IPS-18c (cell line): ENCODE results near the gene EFCAB9.
"Not testable (repeated sequence)": the region's sequence is repeated elsewhere in the genome, so short reads cannot be mapped to it uniquely, and the experiment has no call there.

Source experiments
- H3K4me3 ChIP-seq: 2 replicates; pipeline ENCODE4 v1.7.0; 2013; ENCODE audit warnings: low read depth, mild to moderate bottlenecking, low read length, moderate library complexity; ENCODE audit not compliant: insufficient read depth
- H3K9me3 ChIP-seq: one replicate; pipeline ENCODE4 v1.6.1; 2013; ENCODE audit warnings: mild to moderate bottlenecking, low read length, moderate library complexity; ENCODE audit not compliant: control insufficient read depth, insufficient read depth

The EFCAB9 gene

DNA sequence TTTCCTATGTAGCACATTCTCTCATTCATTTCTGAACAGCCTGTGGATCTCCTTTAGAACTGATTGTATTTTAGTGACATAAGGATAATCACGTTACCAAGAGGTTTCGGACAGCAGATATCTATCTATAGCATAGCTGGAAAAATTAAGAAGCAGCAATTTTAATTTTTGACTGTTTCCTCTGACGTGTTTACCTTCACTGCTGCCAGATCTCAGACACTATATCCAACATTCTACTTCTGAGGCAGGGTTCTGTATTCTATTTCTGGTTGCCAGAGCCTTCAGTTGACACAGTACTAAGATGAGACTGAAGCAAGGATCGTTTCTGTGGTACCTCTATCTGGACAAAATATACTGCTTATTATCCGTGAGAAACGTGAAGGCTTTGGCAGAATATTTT is at the start of gene EFCAB9:
Gene EFCAB9 (plus strand): TSS at position 301 of the 400 bp plus-strand sequence. CDS start 1 bp downstream, at position 302.
- Histone ChIP-seq H3K9me3 (no peaks in the 10 kb centered on the region), H3K4me3 (no peak within 1 kb of the TSS)

DNA sequence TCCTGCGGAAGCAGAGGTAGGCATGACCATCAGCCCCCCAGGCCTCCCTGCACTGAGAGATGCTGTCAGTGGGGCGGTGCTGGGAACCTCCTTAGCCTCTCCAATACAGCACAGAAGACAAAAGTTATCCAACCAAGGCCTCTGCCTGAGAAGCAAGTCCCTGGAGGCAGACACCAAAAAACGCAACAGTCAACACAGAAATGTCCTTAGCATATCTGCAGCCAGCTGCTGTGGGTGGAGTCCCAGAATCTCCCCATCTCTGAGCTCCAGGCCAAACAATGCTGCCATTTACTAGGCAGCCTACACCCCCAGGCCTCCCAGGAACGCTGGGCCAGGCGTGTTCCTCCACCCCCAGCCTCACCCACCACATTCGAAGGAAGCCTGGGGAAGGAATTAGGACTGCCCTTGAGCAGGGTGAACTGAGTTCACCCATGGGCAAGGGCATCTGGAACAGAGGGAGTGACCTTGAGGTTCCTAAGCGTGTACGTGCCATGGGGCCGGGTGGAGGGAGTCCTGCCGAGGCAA is 49.6 kb upstream of the EFCAB9 start:
- H3K9me3 ChIP-seq, result no peaks in the 10 kb centered on the region
- no peak overlapping the region for H3K4me3 ChIP-seq

DNA sequence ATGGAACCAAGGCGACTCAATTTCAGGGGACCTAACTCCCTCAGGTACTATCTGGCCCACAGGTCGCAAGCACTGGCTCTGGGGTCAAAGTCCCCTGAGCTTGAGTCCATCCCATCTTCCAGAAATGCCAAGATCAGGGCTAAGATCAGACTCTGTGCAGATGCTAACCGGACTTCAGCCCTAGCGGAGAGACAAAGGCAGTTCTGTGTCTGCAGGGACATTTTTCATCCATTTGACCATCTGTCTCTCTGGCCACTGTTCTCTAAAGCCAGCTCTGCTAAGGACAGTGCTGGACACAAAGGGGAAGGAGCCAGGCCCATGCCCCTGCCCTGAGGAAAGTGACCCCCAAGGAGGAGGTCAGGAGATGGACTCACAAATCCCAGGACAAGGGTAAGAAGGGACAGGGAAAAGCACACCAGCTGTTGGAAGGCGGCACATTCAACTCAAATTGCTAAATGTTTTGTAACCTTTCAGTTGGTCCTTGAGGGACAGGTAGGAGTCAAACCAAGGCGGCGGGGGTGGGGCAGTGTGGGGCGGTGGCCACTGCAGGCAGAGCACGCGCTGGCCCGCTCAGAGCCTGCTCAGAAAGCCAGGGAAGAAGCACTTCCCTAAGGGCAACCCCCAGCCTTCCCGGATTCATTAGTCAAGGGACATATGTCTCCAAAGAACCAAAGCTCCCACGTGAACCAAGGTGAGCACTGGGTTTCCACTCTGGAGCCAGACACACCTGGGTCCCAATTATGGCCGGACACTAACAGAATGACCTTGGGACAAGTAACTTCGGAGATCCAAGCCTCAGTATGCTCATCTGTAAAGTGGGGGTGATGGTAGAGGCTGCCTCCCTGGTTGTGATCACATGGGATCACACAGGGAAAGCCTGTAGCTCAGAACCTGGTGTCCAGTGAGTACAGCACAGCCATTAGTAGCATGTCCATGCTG is 48.8 kb upstream of the EFCAB9 start:
- H3K4me3 ChIP-seq, result no peak overlapping the region
- no peaks in the 10 kb centered on the region for H3K9me3 ChIP-seq

DNA sequence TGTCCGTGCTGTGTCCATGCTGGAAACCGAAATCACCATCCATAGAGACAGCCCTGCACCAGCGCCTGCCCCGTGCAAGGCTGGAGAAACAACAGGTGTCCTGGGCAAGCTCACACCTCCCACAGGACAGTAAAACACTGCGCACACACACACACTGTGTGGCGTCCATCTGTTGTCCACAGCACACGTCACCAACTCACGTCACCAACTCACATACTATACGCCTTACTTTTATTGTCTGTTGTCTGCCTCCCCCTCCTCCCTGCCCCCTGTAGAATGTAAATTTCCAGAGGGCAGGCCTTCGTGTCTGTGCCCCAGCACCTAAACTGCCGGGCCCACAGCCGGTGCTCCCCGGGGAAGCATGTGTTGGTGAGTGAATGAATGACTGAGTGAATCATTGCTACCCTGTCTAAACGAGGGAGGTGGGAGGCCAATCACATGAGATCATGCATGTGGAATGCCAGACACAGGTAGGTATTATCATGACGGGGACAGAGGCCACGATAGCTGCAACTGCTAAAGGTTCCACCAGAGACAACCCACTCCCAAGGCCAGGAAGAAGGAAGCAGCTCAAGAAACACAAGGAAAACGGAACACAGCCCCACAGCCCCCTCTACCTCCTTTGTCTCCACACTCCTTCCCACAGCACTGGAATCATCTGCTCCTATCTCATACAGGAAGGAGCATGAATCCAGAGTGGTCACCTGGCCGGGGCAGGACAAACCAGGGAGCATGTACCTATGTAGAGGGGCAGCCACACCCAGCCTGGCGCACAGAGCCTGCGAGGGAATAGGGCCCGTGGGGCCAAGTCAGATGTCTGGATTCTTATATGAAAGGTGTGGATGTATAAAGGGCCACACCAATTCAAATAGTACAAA is 47.9 kb upstream of the EFCAB9 start:
- H3K9me3 ChIP-seq, result no peaks in the 10 kb centered on the region
- no peak overlapping the region for H3K4me3 ChIP-seq

DNA sequence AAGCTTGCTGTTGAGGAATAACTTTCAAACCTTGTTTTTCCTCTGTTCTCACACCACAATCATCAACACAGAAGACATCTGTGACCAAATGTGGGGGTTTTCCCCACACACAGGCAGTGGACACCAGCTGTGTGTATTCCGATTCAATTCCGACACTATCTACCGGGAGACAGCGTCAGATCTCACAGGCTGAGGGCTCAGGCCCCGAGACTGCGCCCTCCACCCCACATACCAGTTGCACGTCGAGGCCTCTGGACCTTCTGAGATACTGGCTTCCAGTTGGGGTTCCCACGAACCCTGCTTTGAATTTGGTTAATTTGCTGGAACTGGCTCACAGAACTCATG is 47.3 kb upstream of the EFCAB9 start:
- Histone ChIP-seq H3K9me3 (no peaks in the 10 kb centered on the region), H3K4me3 (no peak overlapping the region)

DNA sequence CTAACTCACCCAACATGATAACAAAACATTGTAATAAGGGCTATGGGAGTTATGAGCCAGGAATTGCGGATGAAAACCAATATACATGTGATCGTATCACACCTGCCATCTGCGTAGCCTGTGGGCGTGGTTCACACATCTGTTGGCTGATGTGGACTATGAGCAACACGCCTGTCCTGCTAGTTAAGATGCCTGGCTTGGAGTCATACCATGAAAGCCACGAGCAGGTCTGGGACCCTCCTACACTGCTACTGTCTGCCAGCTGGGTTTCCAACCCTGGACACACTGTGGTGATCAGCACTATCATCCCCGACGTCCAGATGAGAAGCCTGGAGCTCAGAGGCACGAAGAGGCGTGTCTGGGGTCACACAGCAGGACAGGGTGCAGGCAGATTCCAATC is 46.1 kb upstream of the EFCAB9 start:
- H3K9me3 ChIP-seq, result no peaks in the 10 kb centered on the region
- no peak overlapping the region for H3K4me3 ChIP-seq

DNA sequence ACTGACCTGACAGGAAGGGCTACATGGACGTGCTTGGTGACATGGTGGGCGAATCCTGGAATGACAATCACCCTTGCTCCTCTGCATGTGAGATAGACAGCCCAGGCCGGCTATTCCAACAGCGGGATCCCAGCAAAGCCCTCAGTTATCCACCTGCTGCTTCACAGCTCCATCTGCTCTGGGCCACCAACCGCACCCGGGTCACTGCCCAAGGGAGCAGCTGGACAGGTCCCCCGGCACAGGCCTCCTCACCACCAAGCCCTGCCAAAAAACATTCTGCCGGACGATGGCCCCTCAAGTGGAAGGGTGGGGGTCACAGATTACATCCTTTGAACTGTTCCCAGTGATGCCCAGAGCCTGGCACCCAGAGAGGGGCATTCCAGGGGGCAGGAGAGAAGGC is 45.6 kb upstream of the EFCAB9 start:
- Histone ChIP-seq H3K4me3 (no peak overlapping the region), H3K9me3 (no peaks in the 10 kb centered on the region)

DNA sequence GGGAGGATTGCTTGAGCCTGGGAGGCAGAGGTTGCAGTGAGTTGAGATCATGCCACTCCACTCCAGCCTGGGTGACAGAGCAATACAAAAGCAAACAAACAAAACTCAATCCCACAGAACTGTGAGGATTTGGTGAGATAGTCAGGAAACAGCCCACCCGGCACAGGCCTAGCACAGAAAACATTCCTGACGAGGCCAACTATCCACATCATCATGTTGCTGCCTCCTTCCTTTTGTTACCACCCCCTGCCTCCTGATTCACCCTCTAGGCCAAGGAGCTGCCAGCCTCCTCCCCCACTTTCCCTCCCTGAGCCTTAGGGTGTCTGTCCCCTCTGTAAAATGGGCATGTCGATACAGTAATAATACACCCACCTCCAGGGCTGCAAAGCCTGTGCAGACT is 44.9 kb upstream of the EFCAB9 start:
- Histone ChIP-seq H3K9me3 (no peaks in the 10 kb centered on the region), H3K4me3 (no peak overlapping the region)

DNA sequence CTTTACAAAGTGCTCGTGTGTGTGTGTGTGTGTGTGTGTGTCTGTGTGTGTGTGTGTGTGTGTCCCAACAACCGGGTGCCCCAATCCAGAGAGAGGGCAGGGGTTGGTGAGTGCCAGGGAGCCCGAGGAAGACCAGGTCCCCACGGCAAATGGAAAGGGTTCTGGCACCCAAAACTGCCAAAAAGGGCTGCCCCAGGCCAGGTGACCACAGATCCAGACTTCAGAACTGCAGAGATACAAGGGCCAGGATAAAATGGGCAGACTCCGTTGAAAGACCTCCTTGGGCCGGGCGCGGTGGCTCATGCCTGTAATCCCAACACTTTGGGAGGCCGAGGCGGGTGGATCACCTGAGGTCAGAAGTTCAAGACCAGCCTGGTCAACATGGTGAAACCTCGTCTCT is 44.5 kb upstream of the EFCAB9 start:
- not testable (repeated sequence) for H3K4me3 ChIP-seq, H3K9me3 ChIP-seq

DNA sequence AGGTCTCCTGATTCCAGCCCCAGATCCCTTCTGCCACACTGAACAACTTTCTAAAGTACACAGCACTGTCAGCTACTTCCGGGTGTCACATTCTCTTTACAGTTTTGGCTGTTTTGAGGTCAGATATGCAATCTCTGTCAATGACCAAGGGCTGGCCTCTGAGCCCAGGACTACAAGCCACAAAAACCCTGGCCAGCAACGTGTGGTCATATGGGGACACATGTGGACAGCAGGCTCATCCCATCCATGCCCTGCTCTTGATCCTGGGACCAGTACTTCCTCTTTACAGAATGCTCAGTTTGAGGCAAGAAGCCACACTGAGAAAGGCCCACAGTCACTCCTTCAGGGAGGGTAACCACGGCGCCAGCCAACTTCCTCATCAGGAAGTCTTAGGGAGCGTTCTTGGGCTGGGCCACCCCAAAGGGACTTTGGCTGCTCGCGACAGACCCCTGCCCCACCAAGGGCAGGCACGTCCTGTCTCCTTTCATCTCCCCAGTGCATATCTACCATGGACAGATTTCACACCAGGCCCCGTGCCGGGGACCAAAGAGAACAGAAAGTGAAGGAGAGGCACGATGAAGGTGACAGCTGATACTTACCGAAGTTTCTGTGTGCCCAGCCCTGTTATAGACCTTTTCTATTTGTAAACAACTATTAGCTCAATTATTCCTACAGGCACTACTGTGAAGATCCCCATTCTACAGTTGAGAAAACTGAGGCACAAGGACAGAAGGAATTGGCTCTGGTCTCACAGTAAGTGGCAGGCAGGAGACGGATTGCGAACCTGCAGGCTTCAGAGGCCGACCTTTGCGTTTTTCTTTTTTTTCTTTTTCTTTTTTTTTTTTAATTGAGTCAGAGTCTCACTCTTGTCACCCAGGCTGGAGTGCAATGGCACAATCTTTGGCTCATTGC is 43.2 kb upstream of the EFCAB9 start:
- no peak overlapping the region for H3K4me3 ChIP-seq

DNA sequence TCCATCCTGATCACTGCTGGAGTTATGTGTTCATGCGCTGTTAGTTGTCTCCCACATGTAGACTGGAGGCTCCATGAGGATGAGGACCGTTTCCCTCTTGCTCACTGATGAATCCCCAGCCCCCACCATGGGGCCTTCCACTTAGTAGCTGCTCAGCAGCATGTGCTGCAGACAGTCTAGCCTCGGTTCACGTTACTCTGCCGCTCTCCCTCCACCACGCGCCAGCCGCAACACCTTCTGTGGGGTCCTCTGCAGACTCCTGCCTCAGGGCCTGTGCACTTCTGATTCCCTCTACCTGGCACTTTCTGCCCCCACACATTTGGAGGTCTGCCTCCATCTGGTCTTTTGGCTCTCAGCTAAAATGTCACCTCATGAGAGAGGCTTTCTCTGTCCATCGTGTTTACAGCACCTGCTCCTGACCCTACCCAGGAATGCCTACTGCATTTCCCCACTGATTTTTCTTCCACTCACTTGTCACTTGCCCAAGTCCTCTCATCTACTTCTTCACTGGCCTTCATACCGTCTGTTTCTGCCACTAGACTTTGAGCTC is 42.2 kb upstream of the EFCAB9 start:
- H3K9me3 ChIP-seq, result no peaks in the 10 kb centered on the region
- H3K4me3 ChIP-seq, result no peak overlapping the region

More for the DNA sequence above, 43.2 kb upstream of the EFCAB9 start:
- no peaks in the 10 kb centered on the region for H3K9me3 ChIP-seq

DNA sequence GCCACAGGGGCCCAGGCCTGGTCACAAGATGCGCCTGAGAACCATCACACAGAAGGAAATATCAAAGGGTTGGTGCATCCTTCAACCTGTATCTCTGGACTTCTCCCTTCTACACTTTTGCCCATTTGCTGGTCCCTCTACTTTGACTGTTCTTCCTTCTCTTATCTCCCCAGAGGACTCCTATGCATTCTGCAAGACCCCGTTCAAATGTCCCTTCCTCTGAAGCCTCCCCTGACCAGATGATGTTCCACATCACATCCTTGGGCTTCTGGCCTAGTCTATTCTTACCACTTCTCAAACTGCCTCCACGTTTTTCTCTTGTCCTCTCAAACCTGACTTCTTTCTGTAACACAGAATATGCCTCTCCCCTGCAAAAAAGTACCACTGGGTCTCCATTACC is 40.3 kb upstream of the EFCAB9 start:
- Histone ChIP-seq H3K9me3 (no peaks in the 10 kb centered on the region), H3K4me3 (no peak overlapping the region)

DNA sequence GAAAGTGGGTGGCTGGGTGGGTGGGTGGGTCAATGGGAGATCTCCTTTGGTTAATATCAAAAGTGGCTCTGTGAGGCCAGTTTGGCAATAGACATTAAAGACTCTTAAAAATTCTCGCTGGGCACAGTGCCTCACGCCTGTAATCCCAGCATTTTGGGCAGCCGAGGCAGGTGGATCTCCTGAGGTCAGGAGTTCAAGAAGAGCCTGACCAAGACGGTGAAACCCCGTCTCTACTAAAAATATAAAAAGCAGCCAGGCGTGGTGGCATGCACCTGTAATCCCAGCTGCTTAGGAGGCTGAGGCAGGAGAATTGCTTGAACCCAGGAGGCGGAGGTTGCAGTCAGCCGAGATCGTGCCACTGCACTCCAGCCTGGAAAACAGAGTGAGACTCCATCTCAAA is 38.9 kb upstream of the EFCAB9 start:
- not testable (repeated sequence) for H3K9me3 ChIP-seq, H3K4me3 ChIP-seq

DNA sequence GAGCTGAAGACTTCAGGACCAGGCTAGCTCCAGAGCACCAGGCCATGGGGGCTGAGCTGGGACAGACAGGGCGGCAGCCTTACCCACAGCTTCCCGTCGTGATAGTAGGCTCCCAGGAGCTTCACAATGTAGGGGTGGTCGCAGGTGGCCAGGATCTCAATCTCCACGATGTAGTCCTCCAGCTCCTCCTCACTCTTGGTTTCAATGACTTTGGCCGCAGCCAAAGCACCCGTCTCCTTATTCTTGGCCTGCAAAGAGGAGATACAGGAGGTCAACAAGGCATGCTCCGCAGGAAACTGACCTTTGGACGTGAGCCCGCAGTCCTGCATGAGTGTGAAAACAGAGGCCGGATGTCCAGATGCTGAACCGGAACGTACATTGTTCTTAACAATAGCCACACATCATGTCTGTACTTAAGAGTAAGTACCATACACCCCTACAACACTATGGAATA is 37.4 kb upstream of the EFCAB9 start:
- no peaks in the 10 kb centered on the region for H3K9me3 ChIP-seq
- no peak overlapping the region for H3K4me3 ChIP-seq

DNA sequence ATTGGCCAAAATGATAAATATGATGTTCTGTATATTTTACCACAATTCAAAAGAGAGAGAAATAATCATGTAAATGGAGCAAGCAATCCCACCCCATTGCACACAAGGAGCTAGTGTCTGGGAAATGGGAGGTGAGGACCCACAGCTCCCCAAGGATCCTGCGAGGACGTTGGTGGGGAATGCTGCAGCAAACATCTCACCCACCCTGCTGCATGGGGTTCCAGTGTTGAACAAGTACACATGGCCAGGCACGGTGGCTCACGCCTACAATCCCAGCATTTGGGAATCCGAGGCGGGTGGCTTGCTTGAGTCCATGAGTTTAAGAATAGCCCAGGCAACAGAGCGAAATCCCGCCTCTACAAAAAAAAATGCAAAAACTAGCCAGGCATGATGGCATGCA is 35.0 kb upstream of the EFCAB9 start:
- H3K4me3 ChIP-seq, result no peak overlapping the region
- no peaks in the 10 kb centered on the region for H3K9me3 ChIP-seq

DNA sequence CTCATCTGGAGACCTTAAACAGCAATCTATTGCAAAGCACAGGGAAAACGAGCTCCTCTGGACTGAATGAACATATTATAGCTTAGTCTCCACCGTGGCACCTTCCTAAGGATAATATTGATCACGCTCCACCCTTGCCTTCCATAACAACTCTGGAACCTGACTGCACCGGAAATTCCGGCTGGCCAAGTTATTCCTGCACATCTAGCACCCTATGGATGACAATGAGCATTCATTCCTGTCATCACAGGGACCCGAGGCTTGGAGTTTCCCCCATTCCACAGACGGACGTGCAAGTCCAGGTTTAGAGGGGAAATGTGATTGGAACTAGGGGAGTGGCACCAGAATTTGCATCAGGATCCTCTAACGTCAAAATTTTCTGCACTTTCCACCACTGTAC is 33.5 kb upstream of the EFCAB9 start:
- Histone ChIP-seq H3K9me3 (no peaks in the 10 kb centered on the region), H3K4me3 (no peak overlapping the region)
